ENCODE results near the gene ZDHHC19. TPM values are rescaled to one million over a fixed set of nuclear protein-coding genes. Genes with fewer than 3 reads are reported as not detected.
"Not testable (repeated sequence)": the region's sequence is repeated elsewhere in the genome, so short reads cannot be mapped to it uniquely, and the experiment has no call there.

Gene ZDHHC19
- total RNA-seq, 1 donor from 2014 or later, result not detected

DNA sequence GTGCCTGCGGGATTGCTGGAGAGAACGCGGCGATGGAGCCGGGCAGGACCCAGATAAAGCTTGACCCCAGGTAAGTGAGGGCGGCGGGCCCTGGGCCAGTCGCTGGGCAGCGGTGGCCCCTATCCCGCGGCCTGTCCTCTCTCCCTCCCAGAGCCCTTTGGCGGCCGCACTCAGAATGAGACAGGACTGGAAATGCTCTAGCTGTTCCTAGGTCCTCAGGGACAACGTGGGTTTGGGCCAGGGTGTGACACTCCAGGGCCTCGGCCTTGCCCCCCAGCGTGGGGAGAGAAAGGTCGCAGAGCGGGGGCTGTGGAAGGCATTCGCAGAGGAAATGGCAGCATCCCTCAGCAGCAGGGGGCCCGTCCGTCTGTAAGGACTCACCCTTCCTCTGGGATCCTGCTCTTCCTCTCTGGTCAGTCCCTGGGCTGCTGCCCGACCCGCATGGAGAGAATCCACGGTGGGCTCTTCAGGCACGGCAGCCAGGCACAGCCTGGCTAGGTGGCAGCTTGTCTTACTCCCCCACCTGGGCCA lies 5.5 kb upstream of the ZDHHC19 start:
- Histone ChIP-seq H3K36me3 (ENCODE audit: control insufficient read depth, insufficient read depth, low read length) (no peaks in the 10 kb centered on the region), H3K27me3 (ENCODE audit: control insufficient read depth, insufficient read depth, low read length) (peaks cover 32% of the 10 kb centered on the region), H3K4me3 (ENCODE audit: low read depth, low read length) (no peak overlapping the region)
- TF ChIP-seq, protein P1, sequence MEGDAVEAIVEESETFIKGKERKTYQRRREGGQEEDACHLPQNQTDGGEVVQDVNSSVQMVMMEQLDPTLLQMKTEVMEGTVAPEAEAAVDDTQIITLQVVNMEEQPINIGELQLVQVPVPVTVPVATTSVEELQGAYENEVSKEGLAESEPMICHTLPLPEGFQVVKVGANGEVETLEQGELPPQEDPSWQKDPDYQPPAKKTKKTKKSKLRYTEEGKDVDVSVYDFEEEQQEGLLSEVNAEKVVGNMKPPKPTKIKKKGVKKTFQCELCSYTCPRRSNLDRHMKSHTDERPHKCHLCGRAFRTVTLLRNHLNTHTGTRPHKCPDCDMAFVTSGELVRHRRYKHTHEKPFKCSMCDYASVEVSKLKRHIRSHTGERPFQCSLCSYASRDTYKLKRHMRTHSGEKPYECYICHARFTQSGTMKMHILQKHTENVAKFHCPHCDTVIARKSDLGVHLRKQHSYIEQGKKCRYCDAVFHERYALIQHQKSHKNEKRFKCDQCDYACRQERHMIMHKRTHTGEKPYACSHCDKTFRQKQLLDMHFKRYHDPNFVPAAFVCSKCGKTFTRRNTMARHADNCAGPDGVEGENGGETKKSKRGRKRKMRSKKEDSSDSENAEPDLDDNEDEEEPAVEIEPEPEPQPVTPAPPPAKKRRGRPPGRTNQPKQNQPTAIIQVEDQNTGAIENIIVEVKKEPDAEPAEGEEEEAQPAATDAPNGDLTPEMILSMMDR (IDR thresholded peaks at IDR 0.05; ENCODE audit: insufficient read depth, low read length, poor library complexity, severe bottlenecking), result no peak
- no peak for DNase-seq (ENCODE audit: low read depth)

DNA sequence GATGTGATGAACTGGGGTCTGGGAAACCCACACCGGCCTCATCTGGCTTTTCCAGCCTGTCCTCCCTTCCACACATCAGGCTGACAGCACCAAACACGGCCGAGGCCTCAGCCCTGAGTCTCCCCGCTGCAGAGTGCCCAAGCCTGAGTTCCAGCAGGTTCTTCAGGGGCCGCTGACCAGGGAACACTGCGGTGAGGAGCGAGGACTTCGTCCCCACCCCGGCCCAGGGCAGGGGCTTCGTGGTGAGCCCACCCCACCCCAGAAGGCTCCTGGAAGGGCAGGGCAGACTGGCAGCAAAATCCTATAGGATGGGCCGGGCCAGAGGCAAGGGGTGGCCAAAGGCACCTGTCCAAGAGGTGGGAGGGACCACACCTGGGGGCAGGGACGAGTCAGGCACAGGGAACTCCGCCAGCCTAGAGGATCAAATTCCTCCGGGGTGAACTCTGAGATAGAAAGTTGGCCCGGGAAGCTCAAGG lies 4.9 kb upstream of the ZDHHC19 start, which contains the start of gene SLC51A:
SLC51A (plus strand) TSS at position 446 of the 476 bp plus-strand sequence. CDS start 179 bp downstream, outside the sequence.
- no peak for DNase-seq (ENCODE audit: low read depth)

DNA sequence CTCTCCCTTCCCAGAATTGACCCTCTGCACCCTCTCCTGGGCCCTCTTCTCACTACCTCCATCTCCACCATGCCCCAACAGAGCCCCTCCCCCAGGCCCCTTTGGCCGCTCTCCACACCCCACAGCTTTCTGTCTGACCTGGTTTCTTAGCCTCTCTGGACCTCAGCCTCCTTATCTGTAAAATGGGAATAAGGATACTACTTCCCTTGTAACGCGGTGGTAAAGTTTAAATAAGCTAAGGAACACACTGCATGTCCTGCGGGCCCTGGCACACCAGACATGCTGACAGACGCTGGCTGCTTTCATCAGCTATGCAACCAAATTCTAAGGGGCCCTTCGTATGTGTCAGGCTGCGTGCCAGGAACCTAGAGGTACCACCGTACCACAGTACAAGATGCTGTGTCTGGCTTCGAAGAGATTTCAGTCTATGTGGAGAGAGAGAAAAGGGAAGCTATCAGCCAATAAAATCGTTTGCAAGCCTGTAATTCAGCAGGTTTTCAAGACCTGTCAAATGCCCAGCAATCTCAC lies 4.4 kb upstream of the ZDHHC19 start:
- TF ChIP-seq, protein P1 (IDR thresholded peaks at IDR 0.05; ENCODE audit: insufficient read depth, low read length, poor library complexity, severe bottlenecking), result no peak
- H3K4me3 ChIP-seq (ENCODE audit: low read depth, low read length), result no peak overlapping the region
- no peaks in the 10 kb centered on the region for H3K36me3 ChIP-seq (ENCODE audit: control insufficient read depth, insufficient read depth, low read length)
- no peak for DNase-seq (ENCODE audit: low read depth)
- H3K27me3 ChIP-seq (ENCODE audit: control insufficient read depth, insufficient read depth, low read length), result peaks cover 38% of the 10 kb centered on the region

More for the DNA sequence above, 4.9 kb upstream of the ZDHHC19 start, which contains the start of gene SLC51A:
- Histone ChIP-seq H3K27me3 (ENCODE audit: control insufficient read depth, insufficient read depth, low read length) (peaks cover 34% of the 10 kb centered on the region), H3K36me3 (ENCODE audit: control insufficient read depth, insufficient read depth, low read length) (no peaks in the 10 kb centered on the region), H3K4me3 (ENCODE audit: low read depth, low read length) (no peak within 1 kb of the TSS)
- TF ChIP-seq, protein P1 (IDR thresholded peaks at IDR 0.05; ENCODE audit: insufficient read depth, low read length, poor library complexity, severe bottlenecking), result no peak

DNA sequence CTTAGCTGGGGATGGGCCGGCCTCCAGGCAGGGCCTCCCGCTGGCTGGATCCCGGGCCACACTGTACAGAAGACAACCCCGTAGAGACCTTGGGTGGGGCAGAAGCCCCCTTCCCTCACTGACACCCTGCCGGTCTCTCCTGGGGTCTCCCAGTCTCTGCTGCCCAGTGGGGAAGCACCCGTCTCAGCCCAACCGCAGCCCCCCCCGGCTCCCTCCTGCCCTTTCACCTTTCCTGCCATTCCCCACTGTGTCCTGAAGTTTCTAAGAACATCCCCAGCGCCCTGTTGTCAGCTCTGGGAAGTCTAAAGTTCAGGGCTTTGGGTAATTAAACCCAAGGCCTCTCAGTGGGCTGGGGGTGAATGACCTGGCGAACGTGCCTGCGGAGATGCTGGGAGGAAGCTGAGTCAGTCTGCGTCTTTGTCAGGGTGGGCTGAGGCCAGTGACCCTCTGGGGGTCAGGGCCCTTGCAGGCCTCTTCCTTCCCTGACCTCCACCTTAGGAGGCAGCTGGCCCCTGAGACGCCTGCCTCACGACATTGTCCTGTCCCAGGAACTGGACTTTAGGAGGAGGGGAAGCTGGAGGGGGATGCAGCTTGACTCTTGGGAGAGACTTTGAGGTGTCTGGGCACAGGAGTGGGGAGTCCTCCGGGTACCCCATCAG lies 3.7 kb upstream of the ZDHHC19 start:
- Histone ChIP-seq H3K36me3 (ENCODE audit: control insufficient read depth, insufficient read depth, low read length) (no peaks in the 10 kb centered on the region), H3K4me3 (ENCODE audit: low read depth, low read length) (no peak overlapping the region), H3K27me3 (ENCODE audit: control insufficient read depth, insufficient read depth, low read length) (peaks cover 41% of the 10 kb centered on the region)
- TF ChIP-seq, protein P1 (IDR thresholded peaks at IDR 0.05; ENCODE audit: insufficient read depth, low read length, poor library complexity, severe bottlenecking), result no peak
- DNase-seq (ENCODE audit: low read depth), result no peak

DNA sequence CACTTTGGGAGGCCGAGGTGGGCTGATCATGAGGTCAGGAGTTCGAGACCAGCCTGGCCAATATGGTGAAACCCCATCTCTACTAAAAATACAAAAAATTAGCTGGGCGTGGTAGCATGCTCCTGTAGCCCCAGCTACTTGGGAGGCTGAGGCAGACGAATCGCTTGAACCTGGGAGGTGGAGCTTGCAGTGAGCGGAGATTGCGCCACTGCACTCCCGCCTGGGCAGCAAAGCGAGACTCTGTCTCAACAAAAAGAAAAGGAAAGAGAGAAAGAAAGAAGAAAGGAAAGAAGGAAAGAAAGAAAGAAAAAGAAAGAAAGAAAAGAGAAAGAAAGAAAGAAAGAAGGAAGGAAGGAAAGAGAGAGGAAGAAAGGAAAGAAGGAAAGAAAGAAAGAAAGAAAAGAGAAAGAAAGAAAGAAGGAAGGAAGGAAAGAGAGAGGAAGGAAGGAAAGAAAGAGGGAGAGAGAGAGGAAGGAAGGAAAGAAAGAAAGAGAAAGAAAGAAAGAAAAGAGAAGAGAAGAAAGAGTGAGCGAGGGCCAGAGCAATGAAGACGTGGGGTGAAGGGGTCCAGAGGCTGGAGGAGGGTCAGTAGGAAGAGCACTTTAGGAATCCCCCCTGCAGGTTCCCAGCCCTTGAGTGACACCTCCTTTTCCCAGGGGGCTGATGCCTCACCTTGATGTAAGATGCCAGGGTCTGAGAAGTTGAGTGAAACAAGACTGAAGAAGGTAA lies 1.1 kb downstream of the ZDHHC19 start:
- not testable (repeated sequence) for H3K4me3 ChIP-seq (ENCODE audit: low read depth, low read length); H3K36me3 ChIP-seq (ENCODE audit: control insufficient read depth, insufficient read depth, low read length); DNase-seq (ENCODE audit: low read depth)
- H3K27me3 ChIP-seq (ENCODE audit: control insufficient read depth, insufficient read depth, low read length), result peaks cover 23% of the 10 kb centered on the region
